GM12878 (cell line): ENCODE data around the gene ENO2. TPM values are rescaled to one million over a fixed set of nuclear protein-coding genes. Genes with fewer than 3 reads are reported as not detected.
A peak's percentile ranks its signal among the peaks of the same experiment; 100 is the strongest.

Experiments used
- ASH2L ChIP-seq: fragments of 300-600, 200-600 bp; sonication (generic); IDR thresholded peaks from 2 replicates; pipeline ENCODE4 v1.6.1; 2017; ENCODE audit warnings: low read depth, mild to moderate bottlenecking, borderline replicate concordance
- CEBPB ChIP-seq, 2 experiments: fragments of 150-350 bp in 1 of 2; IDR thresholded peaks; 2 replicates each; pipeline ENCODE4 v1.6.1; 2012 to 2014; ENCODE audit warnings: low read depth in 2 of 2, low read length in 2 of 2, borderline replicate concordance in 1 of 2, inconsistent platforms in 1 of 2
- E2F4 ChIP-seq: IDR thresholded peaks from 2 replicates; pipeline ENCODE4 v1.6.1; 2012; ENCODE audit warnings: low read depth, low read length, improper control_type of control experiment
- EED ChIP-seq: sonication (generic); IDR thresholded peaks from 2 replicates; pipeline ENCODE4 v1.6.1; 2016; ENCODE audit warnings: antibody characterized with exemption, low read depth
- EZH2 ChIP-seq: IDR thresholded peaks from 2 replicates; pipeline ENCODE4 v1.6.1; 2012; ENCODE audit warnings: low read depth, mild to moderate bottlenecking, control low read depth, inconsistent platforms, low read length, borderline replicate concordance; ENCODE audit not compliant: control insufficient read depth
- HCFC1 ChIP-seq: fragments of 150-350 bp; IDR thresholded peaks from 2 replicates; pipeline ENCODE4 v1.6.1; 2014; ENCODE audit warnings: low read length
- IRF4 ChIP-seq: IDR thresholded peaks from 2 replicates; pipeline ENCODE4 v1.6.1; 2011; ENCODE audit warnings: low read depth, low read length
- LARP7 ChIP-seq: fragments of 450-650 bp; IDR thresholded peaks from 2 replicates; pipeline ENCODE4 v1.6.1; 2017; ENCODE audit warnings: mild to moderate bottlenecking
- MLLT1 ChIP-seq: fragments of 450-650 bp; IDR thresholded peaks from 2 replicates; pipeline ENCODE4 v1.6.1; 2016; ENCODE audit warnings: mild to moderate bottlenecking
- MYC ChIP-seq: IDR thresholded peaks from 2 replicates; pipeline ENCODE4 v1.6.1; 2011; ENCODE audit warnings: mild to moderate bottlenecking, low read length, moderate library complexity, inconsistent platforms; ENCODE audit not compliant: insufficient read depth, insufficient replicate concordance, insufficient read length, severe bottlenecking
- NFIC ChIP-seq: IDR thresholded peaks from 2 replicates; pipeline ENCODE4 v1.6.1; 2012; ENCODE audit warnings: low read depth, mild to moderate bottlenecking, inconsistent platforms, low read length, moderate library complexity
- NFYA ChIP-seq: IDR thresholded peaks from 2 replicates; pipeline ENCODE4 v1.6.1; 2011; ENCODE audit warnings: low read depth, mild to moderate bottlenecking, low read length, improper control_type of control experiment, borderline replicate concordance
- NKRF ChIP-seq: fragments of 450-650 bp; conservative IDR thresholded peaks from 2 replicates; pipeline ENCODE4 v1.6.1; 2017; ENCODE audit warnings: mild to moderate bottlenecking, moderate library complexity
- NR2F1 ChIP-seq: fragments of 450-650 bp; conservative IDR thresholded peaks from 2 replicates; pipeline ENCODE4 v1.6.1; 2017; ENCODE audit warnings: mild to moderate bottlenecking
- POLR2AphosphoS2 ChIP-seq: IDR thresholded peaks from 2 replicates; pipeline ENCODE4 v1.6.1; 2011; ENCODE audit warnings: low read depth, mild to moderate bottlenecking, low read length, improper control_type of control experiment, moderate library complexity
- POLR2AphosphoS5 ChIP-seq: IDR thresholded peaks from 2 replicates; pipeline ENCODE4 v1.6.1; 2011; ENCODE audit warnings: mild to moderate bottlenecking, low read length, inconsistent platforms
- RAD51 ChIP-seq: fragments of 450-650 bp; IDR thresholded peaks from 2 replicates; pipeline ENCODE4 v1.6.1; 2016; ENCODE audit warnings: moderate library complexity, mild to moderate bottlenecking, inconsistent platforms
- RELA ChIP-seq: fragments of 450-650 bp; IDR thresholded peaks from 2 replicates; pipeline ENCODE4 v1.8.0; 2014; ENCODE audit warnings: borderline replicate concordance; ENCODE audit not compliant: partially characterized antibody
- RFX5 ChIP-seq: IDR thresholded peaks from 2 replicates; pipeline ENCODE4 v1.6.1; 2011; ENCODE audit warnings: low read depth, low read length, improper control_type of control experiment
- TCF12 ChIP-seq: IDR thresholded peaks from 2 replicates; pipeline ENCODE4 v1.6.1; 2011; ENCODE audit warnings: low read depth, mild to moderate bottlenecking, low read length
- YY1 ChIP-seq: IDR thresholded peaks from 2 replicates; pipeline ENCODE4 v1.6.1; 2011; ENCODE audit warnings: low read depth, mild to moderate bottlenecking, low read length
- ZBTB40 ChIP-seq: fragments of 450-650 bp; IDR thresholded peaks from 2 replicates; pipeline ENCODE4 v1.6.1; 2016; ENCODE audit warnings: mild to moderate bottlenecking, moderate library complexity, borderline replicate concordance
- polyA plus RNA-seq, 11 experiments: library from polyadenylated mRNA; depleted of rRNA in 4 of 11; unstranded in 6 of 11; stranded (reverse) in 5 of 11; fragments of >200 nt; fragmentation: Nextera tagmentation in 4 of 11; fragmentation: Illumina TruSeq in 1 of 11; extraction: Ambion mirVana in 4 of 11; extraction: Trizol in 1 of 11; gene quantifications; 1 replicate in 1 of 11; 2 replicates in 10 of 11; pipeline versions ENCODE4 v1.2.1 to v1.2.3, GENCODE V29; 2011 to 2016; ENCODE audit warnings: inconsistent platforms in 2 of 11, missing spikeins in 2 of 11, low read depth in 1 of 11
- total RNA-seq, 4 experiments: library from RNA; depleted of rRNA in 3 of 4; stranded (reverse); fragments of >200 nt in 3 of 4; fragmentation: Illumina TruSeq in 1 of 4; extraction: Trizol in 1 of 4; gene quantifications; 2 replicates each; pipeline versions ENCODE4 v1.2.1 to v1.2.3, GENCODE V29; 2013 to 2021

Gene ENO2
- total and polyA plus RNA-seq, 10 of the 15 experiments (the other 5 are each of a cell fraction or from before 2014, with no cell fraction given) = 24.8 to 196 (median 43.1) TPM

- TF ChIP-seq MLLT1 (no peak), HCFC1 (no peak), NFYA (no peak), RFX5 (no peak), CEBPB (IDR thresholded peaks at IDR 0.05; ENCODE audit: borderline replicate concordance in 1 of 2, low read depth in 2 of 2, low read length in 2 of 2) (no peak), E2F4 (no peak), ZBTB40 (no peak), MYC (no peak), POLR2AphosphoS2 (0 out of 2 replicates have a peak, but pooled peaks have one; percentile 26), LARP7 (0 out of 2 replicates have a peak, but pooled peaks have one; percentile 18), TCF12 (no peak), EZH2 (no peak), POLR2AphosphoS5 (peak; percentile 1; the same call in 1 of the 2 replicates), RAD51 (no peak), EED (peak; percentile 9; the same call in 1 of the 2 replicates), NFIC (no peak), IRF4 (no peak), ASH2L (no peak), RELA (no peak), NR2F1 (peak; percentile 27; the same call in 1 of the 2 replicates), NKRF (no peak), YY1 (no peak)
These were observed 48.1 kb downstream of the ENO2 start (continued) for GRCh38 chr12:6962285-6963015.
